ENCODE measurements around the gene MIA2.

Gene MIA2

DNA sequence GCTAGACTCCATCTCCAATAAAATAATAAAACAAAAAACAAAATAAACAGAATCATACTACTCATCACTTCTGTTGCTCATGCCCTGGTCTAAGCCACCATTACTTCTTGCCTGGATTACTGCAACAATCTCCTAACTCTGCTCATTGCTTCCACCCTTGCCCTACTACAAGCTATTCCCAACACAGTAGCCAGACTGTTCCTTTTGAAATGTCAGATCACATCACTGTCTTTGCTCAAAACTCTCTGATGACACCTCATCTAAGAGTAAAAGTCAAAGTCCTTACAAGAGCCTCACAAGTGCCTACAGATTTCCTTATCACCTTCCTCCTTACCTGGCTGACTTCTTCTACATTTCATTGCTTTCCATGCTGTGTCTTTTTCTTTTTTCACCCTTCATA is 188.5 kb downstream of the MIA2 start:
- no peaks in the 10 kb centered on the region for H3K36me3 ChIP-seq (ENCODE audit: control insufficient read depth, insufficient read depth, low read length)
- H3K27ac ChIP-seq (ENCODE audit: low read depth, low read length, severe bottlenecking): no peak overlapping the region
- peaks cover under 1% of the 10 kb centered on the region for H3K9me3 ChIP-seq (ENCODE audit: control insufficient read depth, low read length)
- H3K4me3 ChIP-seq (ENCODE audit: extremely low read depth, insufficient read depth, low read length, poor library complexity, severe bottlenecking): no peak overlapping the region
- H3K4me1 ChIP-seq (ENCODE audit: control insufficient read depth, insufficient read depth, low read length, poor library complexity, severe bottlenecking): no peaks in the 10 kb centered on the region

GRCh38 chr14:39423793-39424192 is 190.1 kb downstream of the MIA2 start:
- no peaks in the 10 kb centered on the region for H3K36me3 ChIP-seq (ENCODE audit: control insufficient read depth, insufficient read depth, low read length)
- no peak overlapping the region for H3K4me3 ChIP-seq (ENCODE audit: extremely low read depth, insufficient read depth, low read length, poor library complexity, severe bottlenecking)
- no peaks in the 10 kb centered on the region for H3K4me1 ChIP-seq (ENCODE audit: control insufficient read depth, insufficient read depth, low read length, poor library complexity, severe bottlenecking)
- H3K9me3 ChIP-seq (ENCODE audit: control insufficient read depth, low read length): no peaks in the 10 kb centered on the region
- no peak overlapping the region for H3K27ac ChIP-seq (ENCODE audit: low read depth, low read length, severe bottlenecking)
- WGBS, 2 experiments (ENCODE audit: insufficient coverage in 2 of 2): 93% methylated on average over 3 of the region's 3 CpGs; no CpG with 5 or more reads in 1 of the 2 experiments

DNA sequence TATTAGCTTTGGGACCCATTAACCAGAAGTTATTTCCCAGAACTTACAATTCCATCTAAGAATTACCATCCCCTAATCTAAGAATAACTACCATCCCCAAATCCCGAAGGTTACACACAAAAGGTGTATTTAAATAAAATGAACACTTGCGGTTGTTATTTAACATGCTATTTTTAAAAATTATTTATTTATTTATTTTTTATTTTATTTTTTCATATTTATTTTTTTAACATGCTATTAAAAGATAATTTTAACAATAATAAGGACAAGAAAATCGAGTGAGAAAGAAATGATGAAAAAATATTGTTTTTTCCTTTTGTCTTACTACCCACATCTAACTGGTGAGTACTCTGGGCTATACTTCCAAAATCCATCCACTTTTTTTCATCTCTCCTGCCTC is 192.2 kb downstream of the MIA2 start:
- Histone ChIP-seq H3K4me3 (ENCODE audit: extremely low read depth, insufficient read depth, low read length, poor library complexity, severe bottlenecking) (no peak overlapping the region), H3K4me1 (ENCODE audit: control insufficient read depth, insufficient read depth, low read length, poor library complexity, severe bottlenecking) (peaks cover 3% of the 10 kb centered on the region), H3K36me3 (ENCODE audit: control insufficient read depth, insufficient read depth, low read length) (no peaks in the 10 kb centered on the region), H3K27ac (ENCODE audit: low read depth, low read length, severe bottlenecking) (no peak overlapping the region), H3K9me3 (ENCODE audit: control insufficient read depth, low read length) (no peaks in the 10 kb centered on the region)
- no CpG with 5 or more reads among the region's 3 CpGs for WGBS, 2 experiments (ENCODE audit: insufficient coverage in 2 of 2)

GRCh38 chr14:39426605-39427004 is 192.9 kb downstream of the MIA2 start:
- H3K36me3 ChIP-seq (ENCODE audit: control insufficient read depth, insufficient read depth, low read length): no peaks in the 10 kb centered on the region
- WGBS, 2 experiments (ENCODE audit: insufficient coverage in 2 of 2): 75 to 79% methylated on average over 5 to 7 of the region's 7 CpGs
- H3K9me3 ChIP-seq (ENCODE audit: control insufficient read depth, low read length): no peaks in the 10 kb centered on the region
- no peak overlapping the region for H3K27ac ChIP-seq (ENCODE audit: low read depth, low read length, severe bottlenecking)
- H3K4me1 ChIP-seq (ENCODE audit: control insufficient read depth, insufficient read depth, low read length, poor library complexity, severe bottlenecking): peaks cover 3% of the 10 kb centered on the region
- no peak overlapping the region for H3K4me3 ChIP-seq (ENCODE audit: extremely low read depth, insufficient read depth, low read length, poor library complexity, severe bottlenecking)

DNA sequence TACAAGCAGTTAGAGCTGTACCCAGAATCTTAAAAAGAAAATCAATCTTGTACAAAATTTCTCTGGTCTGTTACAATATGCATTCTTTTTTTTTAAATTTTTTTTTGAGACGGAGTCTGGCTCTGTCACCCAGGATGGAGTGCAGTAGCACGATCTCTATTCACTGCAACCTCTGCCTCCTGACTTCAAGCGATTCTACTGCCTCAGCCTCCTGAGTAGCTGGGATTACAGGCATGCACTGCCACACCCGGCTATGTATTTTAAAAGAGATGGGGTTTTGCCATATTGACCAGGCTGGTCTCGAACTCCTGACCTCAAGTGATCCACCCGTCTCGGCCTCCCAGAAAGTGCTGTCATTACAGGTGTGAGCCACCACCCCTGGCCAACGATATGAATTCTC is 194.4 kb downstream of the MIA2 start:
- H3K9me3 ChIP-seq (ENCODE audit: control insufficient read depth, low read length): no peaks in the 10 kb centered on the region
- H3K27ac ChIP-seq (ENCODE audit: low read depth, low read length, severe bottlenecking): no peak overlapping the region
- H3K36me3 ChIP-seq (ENCODE audit: control insufficient read depth, insufficient read depth, low read length): no peaks in the 10 kb centered on the region
- peaks cover 3% of the 10 kb centered on the region for H3K4me1 ChIP-seq (ENCODE audit: control insufficient read depth, insufficient read depth, low read length, poor library complexity, severe bottlenecking)
- H3K4me3 ChIP-seq (ENCODE audit: extremely low read depth, insufficient read depth, low read length, poor library complexity, severe bottlenecking): no peak overlapping the region
- WGBS, 2 experiments (ENCODE audit: insufficient coverage in 2 of 2): 94 to 95% methylated on average over 5 to 7 of the region's 8 CpGs

DNA sequence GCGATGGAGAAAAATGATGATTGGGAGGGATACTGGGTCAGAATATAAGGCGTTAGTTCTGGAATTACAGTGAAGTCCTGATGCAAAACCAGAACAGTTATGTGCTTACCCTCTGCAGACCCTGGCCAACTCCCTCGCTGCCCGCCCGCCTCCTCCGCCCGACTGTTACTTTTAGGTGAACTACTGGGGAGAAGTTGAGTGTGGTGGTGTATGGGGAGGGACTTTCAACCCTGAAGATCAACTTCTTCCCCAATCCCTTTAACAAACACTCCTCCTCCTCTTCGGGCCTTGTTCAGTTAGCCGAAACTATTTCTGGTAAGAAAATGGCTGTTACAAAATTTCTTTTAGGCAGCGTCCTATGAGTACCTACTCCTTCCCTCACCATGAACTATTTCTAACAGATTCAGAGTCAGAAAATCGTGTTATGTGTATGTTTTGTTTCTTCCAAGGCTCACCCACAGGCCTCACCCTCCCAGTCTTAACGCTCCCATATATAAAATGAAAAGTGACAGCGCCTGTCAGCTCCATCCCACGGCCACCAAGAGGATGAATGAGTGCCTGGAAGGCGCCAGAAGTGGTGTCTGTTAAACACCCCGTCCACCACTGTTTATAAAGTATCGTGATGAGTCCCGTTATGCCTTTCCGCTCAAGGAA is 197.2 kb downstream of the MIA2 start:
- Histone ChIP-seq H3K9me3 (ENCODE audit: control insufficient read depth, low read length) (no peaks in the 10 kb centered on the region), H3K4me3 (ENCODE audit: extremely low read depth, insufficient read depth, low read length, poor library complexity, severe bottlenecking) (peak overlapping the region; percentile 70), H3K27ac (ENCODE audit: low read depth, low read length, severe bottlenecking) (no peak overlapping the region), H3K36me3 (ENCODE audit: control insufficient read depth, insufficient read depth, low read length) (no peaks in the 10 kb centered on the region), H3K4me1 (ENCODE audit: control insufficient read depth, insufficient read depth, low read length, poor library complexity, severe bottlenecking) (peaks cover 3% of the 10 kb centered on the region)
- WGBS, 2 experiments (ENCODE audit: insufficient coverage in 2 of 2): 10 to 42% methylated on average over 9 of the region's 19 CpGs

DNA sequence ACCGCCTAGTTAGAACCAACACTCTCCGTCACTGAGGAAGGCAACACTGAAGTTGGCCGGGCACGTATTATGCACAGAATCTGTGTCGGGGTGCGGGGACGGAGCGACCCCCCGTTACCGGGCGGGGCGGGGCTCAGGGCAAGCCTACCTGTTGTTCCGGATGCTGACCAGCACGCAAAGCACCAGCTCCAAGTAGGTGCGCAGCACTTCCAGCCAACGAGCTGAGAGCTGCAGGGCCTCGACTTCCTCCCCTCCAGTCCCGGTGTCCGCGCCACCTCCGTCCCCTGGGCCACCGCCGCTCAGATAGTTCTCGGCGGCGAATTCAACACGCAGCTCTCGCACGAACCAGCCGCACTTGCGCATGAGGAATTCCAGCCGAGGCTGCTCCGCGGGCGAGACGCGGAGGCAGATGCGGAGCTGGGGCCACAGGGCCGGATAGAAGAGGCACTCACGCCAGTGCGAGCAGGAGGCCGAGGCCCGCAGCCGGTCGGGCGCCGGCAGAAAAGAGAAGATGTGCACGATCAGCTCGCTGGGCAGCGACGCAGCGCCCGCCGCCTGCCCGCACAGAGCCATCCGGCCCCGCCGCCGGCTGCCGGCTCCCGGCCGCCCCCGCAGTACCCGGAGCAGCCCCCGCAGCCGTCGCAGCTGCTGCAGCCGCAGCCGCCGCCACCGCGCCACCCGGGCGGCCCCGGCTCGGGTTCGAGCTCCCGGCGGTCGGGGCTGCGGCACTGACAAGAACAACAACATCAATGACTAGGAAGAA is 197.9 kb downstream of the MIA2 start:
- Histone ChIP-seq H3K36me3 (ENCODE audit: control insufficient read depth, insufficient read depth, low read length) (no peaks in the 10 kb centered on the region), H3K4me3 (ENCODE audit: extremely low read depth, insufficient read depth, low read length, poor library complexity, severe bottlenecking) (peak overlapping the region; percentile 70), H3K9me3 (ENCODE audit: control insufficient read depth, low read length) (no peaks in the 10 kb centered on the region), H3K4me1 (ENCODE audit: control insufficient read depth, insufficient read depth, low read length, poor library complexity, severe bottlenecking) (peaks cover 3% of the 10 kb centered on the region), H3K27ac (ENCODE audit: low read depth, low read length, severe bottlenecking) (peak overlapping the region; percentile 100)
- WGBS, 2 experiments (ENCODE audit: insufficient coverage in 2 of 2): 0% methylated on average over 59 to 73 of the region's 81 CpGs

- H3K4me1 ChIP-seq (ENCODE audit: control insufficient read depth, insufficient read depth, low read length, poor library complexity, severe bottlenecking): peaks cover 3% of the 10 kb centered on the region
- H3K4me3 ChIP-seq (ENCODE audit: extremely low read depth, insufficient read depth, low read length, poor library complexity, severe bottlenecking): peak within 1 kb of the TSS; percentile 70
- no peaks in the 10 kb centered on the region for H3K9me3 ChIP-seq (ENCODE audit: control insufficient read depth, low read length)
- peak within 1 kb of the TSS; percentile 100 for H3K27ac ChIP-seq (ENCODE audit: low read depth, low read length, severe bottlenecking)
- 0% methylated on average over 6 to 15 of the region's 47 CpGs for WGBS, 2 experiments (ENCODE audit: insufficient coverage in 2 of 2)
- H3K36me3 ChIP-seq (ENCODE audit: control insufficient read depth, insufficient read depth, low read length): no peaks in the 10 kb centered on the region
Measured at GRCh38 chr14:39432179-39432618, 198.5 kb downstream of the MIA2 start, which contains the start of gene FBXO33. Gene FBXO33 (minus strand): TSS chr14:39432433. CDS start chr14:39432162, 271 bp downstream.

- WGBS, 2 experiments (ENCODE audit: insufficient coverage in 2 of 2): 1% methylated on average over 19 to 34 of the region's 38 CpGs
- Histone ChIP-seq H3K4me1 (ENCODE audit: control insufficient read depth, insufficient read depth, low read length, poor library complexity, severe bottlenecking) (peaks cover 3% of the 10 kb centered on the region), H3K4me3 (ENCODE audit: extremely low read depth, insufficient read depth, low read length, poor library complexity, severe bottlenecking) (peak overlapping the region; percentile 61), H3K9me3 (ENCODE audit: control insufficient read depth, low read length) (no peaks in the 10 kb centered on the region), H3K27ac (ENCODE audit: low read depth, low read length, severe bottlenecking) (peak overlapping the region; percentile 100), H3K36me3 (ENCODE audit: control insufficient read depth, insufficient read depth, low read length) (no peaks in the 10 kb centered on the region)
Measured at GRCh38 chr14:39432619-39433451, 199.1 kb downstream of the MIA2 start.

- peak overlapping the region; percentile 100 for H3K27ac ChIP-seq (ENCODE audit: low read depth, low read length, severe bottlenecking)
- H3K36me3 ChIP-seq (ENCODE audit: control insufficient read depth, insufficient read depth, low read length): no peaks in the 10 kb centered on the region
- H3K4me3 ChIP-seq (ENCODE audit: extremely low read depth, insufficient read depth, low read length, poor library complexity, severe bottlenecking): peak overlapping the region; percentile 61
- peaks cover 3% of the 10 kb centered on the region for H3K4me1 ChIP-seq (ENCODE audit: control insufficient read depth, insufficient read depth, low read length, poor library complexity, severe bottlenecking)
- no CpG with 5 or more reads among the region's 8 CpGs for WGBS, 2 experiments (ENCODE audit: insufficient coverage in 2 of 2)
- no peaks in the 10 kb centered on the region for H3K9me3 ChIP-seq (ENCODE audit: control insufficient read depth, low read length)
Measured at GRCh38 chr14:39433452-39433813, 199.7 kb downstream of the MIA2 start.

Measured in mesodermal cell (in vitro differentiated cells).